Panc1 (cell line): ENCODE data around the gene SGO2. TPM values are rescaled to one million over a fixed set of nuclear protein-coding genes. Genes with fewer than 3 reads are reported as not detected.

Experiments
- ATAC-seq: fragments of 200-7000 bp; cut with Tn5 transposase; 2 replicates; pipeline ENCODE4 v1.9.1; 2020; ENCODE audit warnings: mild to moderate bottlenecking, moderate library complexity
- BruUV-seq: library from RNA; stranded (reverse); fragments of 400-500 nt; replicated peaks from 2 replicates; lab custom pipeline; 2021; lab: Mats Ljungman, UMichigan
- CTCF ChIA-PET: fragments of 300-600 bp; sonication (Branson Sonifier 250); formaldehyde crosslinking; loops from one replicate; lab custom pipeline; 2022; ENCODE audit warnings: antibody characterized with exemption; lab: Charles Lee
- POLR2A ChIA-PET: fragments of 300-600 bp; sonication (Branson Sonifier 250); formaldehyde crosslinking; loops from one replicate; lab custom pipeline; 2022; ENCODE audit warnings: antibody characterized with exemption; lab: Charles Lee
- DNase-seq: peaks from one replicate; pipeline ENCODE4 v3.0.0-alpha.2; 2010; ENCODE audit warnings: low read depth, low spot score
- H3K27ac ChIP-seq: 2 replicates; pipeline ENCODE4 v1.5.1; 2011; ENCODE audit warnings: mild to moderate bottlenecking, low read length, inconsistent platforms
- H3K27me3 ChIP-seq: fragments of 200-500 bp; sonication (Bioruptor generic); 2 replicates; pipeline ENCODE4 v1.6.0; 2014; ENCODE audit warnings: low read length, inconsistent platforms; ENCODE audit not compliant: control insufficient read depth, insufficient read depth
- H3K36me3 ChIP-seq: fragments of 200-500 bp; sonication (Bioruptor generic); 2 replicates; pipeline ENCODE4 v1.5.1; 2014; ENCODE audit warnings: inconsistent platforms, mild to moderate bottlenecking, low read length, moderate library complexity; ENCODE audit not compliant: control insufficient read depth, insufficient read depth
- H3K4me1 ChIP-seq: 2 replicates; pipeline ENCODE4 v1.5.1; 2011; ENCODE audit warnings: inconsistent platforms, mild to moderate bottlenecking, low read length, moderate library complexity; ENCODE audit not compliant: control insufficient read depth, insufficient read depth
- H3K4me3 ChIP-seq, 2 experiments: 2 replicates each; pipeline ENCODE4 v1.5.1; 2011 to 2012; ENCODE audit warnings: low read depth in 2 of 2, low read length in 2 of 2, mild to moderate bottlenecking in 2 of 2, inconsistent platforms in 1 of 2, moderate library complexity in 1 of 2
- H3K9me3 ChIP-seq: fragments of 200-500 bp; sonication (Bioruptor generic); 2 replicates; pipeline ENCODE4 v1.5.1; 2014; ENCODE audit warnings: low read depth, mild to moderate bottlenecking, inconsistent platforms, low read length, moderate library complexity; ENCODE audit not compliant: control insufficient read depth, insufficient read depth
- CTCF ChIP-seq: fragments of 450-650 bp; IDR thresholded peaks from 2 replicates; pipeline ENCODE4 v1.5.1; 2017; ENCODE audit warnings: mild to moderate bottlenecking
- POLR2AphosphoS5 ChIP-seq: IDR thresholded peaks from 2 replicates; pipeline ENCODE4 v1.6.1; 2012; ENCODE audit warnings: mild to moderate bottlenecking, low read depth, low read length, moderate library complexity
- REST ChIP-seq, 2 experiments: IDR thresholded peaks; 2 replicates each; pipeline ENCODE4 v1.6.1; 2011 to 2012; ENCODE audit warnings: low read depth in 2 of 2, control low read depth in 1 of 2, low read length in 1 of 2, mild to moderate bottlenecking in 1 of 2, moderate library complexity in 1 of 2; ENCODE audit not compliant: insufficient read depth in 1 of 2
- SIN3A ChIP-seq: IDR thresholded peaks from 2 replicates; pipeline ENCODE4 v1.6.1; 2012; ENCODE audit warnings: low read depth, mild to moderate bottlenecking, low read length, moderate library complexity, borderline replicate concordance; ENCODE audit not compliant: insufficient read depth
- TCF7L2 ChIP-seq: IDR thresholded peaks from 2 replicates; pipeline ENCODE4 v1.6.1; 2011; ENCODE audit warnings: mild to moderate bottlenecking, low read depth, low read length, inconsistent platforms
- in situ Hi-C: cut with HindIII; loops from 2 replicates; pipeline ENCODE4 v1.10.0; 2016; ENCODE audit warnings: low sequenced_read_pairs, low pct_unique_long_range_greater_than_20kb
- intact Hi-C: fragments of 100-400 bp; cut with micrococcal nuclease; formaldehyde crosslinking; loops from one replicate; pipeline ENCODE4 v1.10.0; 2022; ENCODE audit not compliant: unreplicated experiment
- total RNA-seq: library from RNA; stranded (reverse); gene quantifications from one replicate; pipeline ENCODE4 v1.2.1, GENCODE V29; 2021; ENCODE audit not compliant: unreplicated experiment

The SGO2 gene
- total RNA-seq, 1 experiment from 2014 or later: 34.0 TPM

DNA sequence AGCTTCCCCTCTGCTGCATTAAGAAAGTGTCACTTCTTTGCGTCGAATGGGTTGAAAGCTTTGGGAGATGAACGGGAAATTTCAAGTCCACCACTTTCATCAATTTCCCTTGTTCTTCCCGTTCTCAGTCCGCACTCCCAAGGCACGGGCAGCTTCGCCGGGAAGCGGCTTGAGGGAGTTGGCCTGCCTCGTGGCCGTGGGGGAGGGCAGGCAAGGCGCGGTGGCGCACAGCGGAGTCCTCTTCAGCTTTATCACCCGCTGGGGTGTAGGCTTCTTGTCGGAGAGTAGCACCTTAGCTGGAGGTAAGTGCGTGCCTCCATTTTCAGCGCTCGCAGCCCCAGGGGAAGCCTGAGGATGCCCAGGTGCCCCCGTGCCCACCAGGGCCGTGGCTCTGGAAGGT lies 36.0 kb upstream of the SGO2 start:
- ChIA-PET POLR2A (no interaction called here), CTCF (no interaction called here)
- TF ChIP-seq POLR2AphosphoS5 (no peak), TCF7L2 (no peak), CTCF (no peak), SIN3A (no peak), REST (IDR thresholded peaks at IDR 0.05; ENCODE audit: insufficient read depth in 1 of 2, low read depth in 2 of 2, low read length in 1 of 2) (no peak)
- Histone ChIP-seq H3K36me3 (peaks cover 3% of the 10 kb centered on the region; the same call in 1 of the 2 replicates), H3K27me3 (no peaks in the 10 kb centered on the region), H3K27ac (no peak overlapping the region), H3K4me1 (no peaks in the 10 kb centered on the region; the same call in 1 of the 2 replicates), H3K9me3 (no peaks in the 10 kb centered on the region), H3K4me3 (no peak overlapping the region)
- intact Hi-C loops (no loop called here), in situ Hi-C loops (no loop called here)
- ATAC-seq (no peak), DNase-seq (no peak)
- no TSS peak for BruUV-seq

GRCh38 chr2:200492656-200493055 lies 33.4 kb upstream of the SGO2 start:
- DNase-seq: no peak
- Histone ChIP-seq H3K9me3 (no peaks in the 10 kb centered on the region), H3K36me3 (peaks cover 3% of the 10 kb centered on the region; the same call in 1 of the 2 replicates), H3K4me3 (no peak overlapping the region), H3K27me3 (no peaks in the 10 kb centered on the region), H3K4me1 (no peaks in the 10 kb centered on the region), H3K27ac (no peak overlapping the region)
- no TSS peak for BruUV-seq
- intact Hi-C loops (no loop called here), in situ Hi-C loops (no loop called here)
- TF ChIP-seq CTCF (no peak), SIN3A (no peak), POLR2AphosphoS5 (no peak), TCF7L2 (no peak), REST (IDR thresholded peaks at IDR 0.05; ENCODE audit: insufficient read depth in 1 of 2, low read depth in 2 of 2, low read length in 1 of 2) (no peak)
- ChIA-PET POLR2A (no interaction called here), CTCF (no interaction called here)
- no peak for ATAC-seq
